Activated CD8-positive, alpha-beta memory T cell treated with anti-CD3 and anti-CD28 coated beads, Interleukin-2, amount 50 U/mL, for 1 hour (primary cell): ENCODE data around the gene LBHD1.
"Not testable (repeated sequence)": the region's sequence is repeated elsewhere in the genome, so short reads cannot be mapped to it uniquely, and the experiment has no call there.

Experiments
- DNase-seq: peaks from one replicate; pipeline ENCODE4 v3.0.0-alpha.2; 2020; ENCODE audit errors: extremely low read depth

The LBHD1 gene

DNA sequence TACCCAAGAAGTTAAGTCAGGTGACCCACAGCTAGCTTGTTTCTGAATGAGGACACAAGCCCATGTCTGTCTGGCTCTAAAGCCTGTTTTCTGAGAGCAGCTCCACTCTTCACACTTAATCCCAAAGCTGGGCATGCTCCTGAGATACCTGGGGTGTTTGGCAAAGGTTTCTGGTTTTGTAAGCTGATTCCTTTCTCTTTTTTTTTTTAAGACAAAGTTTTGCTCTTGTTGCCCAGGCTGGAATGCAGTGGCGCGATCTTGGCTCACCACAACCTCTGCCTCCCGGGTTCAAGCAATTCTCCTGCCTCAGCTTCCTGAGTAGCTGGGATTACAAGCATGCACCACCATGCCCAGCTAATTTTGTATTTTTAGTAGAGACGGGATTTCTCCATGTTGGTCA lies 21.6 kb upstream of the LBHD1 start:
- not testable (repeated sequence) for DNase-seq

DNA sequence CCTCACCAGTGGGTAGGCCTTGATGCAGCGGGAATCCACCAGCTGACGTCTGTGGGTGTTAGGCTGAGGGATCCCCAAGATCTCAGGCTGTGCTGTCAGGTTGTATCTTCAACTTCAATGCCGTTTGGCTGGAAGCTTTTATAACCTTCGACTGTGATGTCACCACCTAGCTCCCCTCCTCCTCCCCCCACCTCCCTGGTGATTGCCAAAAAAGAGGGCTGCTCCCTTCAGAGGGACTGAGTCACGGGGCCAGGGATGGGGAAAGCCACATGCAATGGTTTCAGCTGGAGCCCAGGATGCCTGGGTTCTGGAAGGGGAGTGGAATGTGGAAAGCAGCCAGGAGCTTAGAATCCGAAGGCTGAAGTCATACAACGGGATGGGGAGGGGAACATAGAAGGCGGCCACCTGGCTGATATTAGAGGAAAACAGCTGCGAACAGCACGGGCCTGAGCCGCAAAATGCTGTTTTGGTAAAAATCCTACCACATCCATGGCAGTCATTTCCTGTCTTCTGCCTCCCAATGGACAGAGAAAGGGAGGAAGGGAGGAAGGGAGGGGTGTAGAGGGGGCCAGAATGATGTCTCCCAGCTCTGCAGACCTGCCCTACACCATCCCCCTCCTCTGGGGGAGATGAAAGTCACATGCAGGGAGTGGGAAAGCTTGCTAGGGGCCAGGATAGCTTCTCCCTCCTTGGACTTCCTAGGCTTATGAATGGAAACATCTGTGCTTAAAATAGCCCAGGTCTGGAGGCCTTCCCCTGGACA lies 17.5 kb upstream of the LBHD1 start, which contains the start of gene LRRN4CL:
Gene LRRN4CL (minus strand): TSS at position 110 of the 763 bp plus-strand sequence. CDS start 1,022 bp downstream, outside the sequence.
- no peak for DNase-seq

DNA sequence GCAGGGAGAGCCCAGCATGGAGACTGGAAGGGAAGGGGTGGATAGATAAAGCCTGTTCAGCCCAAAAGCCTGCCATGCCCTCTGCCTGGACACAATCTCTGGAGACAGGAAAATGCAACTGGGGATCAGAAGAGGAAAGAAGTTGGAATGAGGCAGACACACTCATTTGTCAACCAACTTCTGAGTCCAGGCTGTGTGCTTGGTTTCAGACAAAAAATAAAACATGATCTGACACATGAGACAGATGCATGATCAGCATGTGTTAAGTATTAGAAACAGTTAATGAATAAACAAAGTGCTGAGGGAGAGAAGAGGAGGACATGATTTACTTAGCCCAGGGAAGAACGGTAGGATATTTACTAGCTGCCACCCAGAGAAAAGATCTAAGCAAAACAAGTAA lies 16.4 kb upstream of the LBHD1 start:
- no peak for DNase-seq

DNA sequence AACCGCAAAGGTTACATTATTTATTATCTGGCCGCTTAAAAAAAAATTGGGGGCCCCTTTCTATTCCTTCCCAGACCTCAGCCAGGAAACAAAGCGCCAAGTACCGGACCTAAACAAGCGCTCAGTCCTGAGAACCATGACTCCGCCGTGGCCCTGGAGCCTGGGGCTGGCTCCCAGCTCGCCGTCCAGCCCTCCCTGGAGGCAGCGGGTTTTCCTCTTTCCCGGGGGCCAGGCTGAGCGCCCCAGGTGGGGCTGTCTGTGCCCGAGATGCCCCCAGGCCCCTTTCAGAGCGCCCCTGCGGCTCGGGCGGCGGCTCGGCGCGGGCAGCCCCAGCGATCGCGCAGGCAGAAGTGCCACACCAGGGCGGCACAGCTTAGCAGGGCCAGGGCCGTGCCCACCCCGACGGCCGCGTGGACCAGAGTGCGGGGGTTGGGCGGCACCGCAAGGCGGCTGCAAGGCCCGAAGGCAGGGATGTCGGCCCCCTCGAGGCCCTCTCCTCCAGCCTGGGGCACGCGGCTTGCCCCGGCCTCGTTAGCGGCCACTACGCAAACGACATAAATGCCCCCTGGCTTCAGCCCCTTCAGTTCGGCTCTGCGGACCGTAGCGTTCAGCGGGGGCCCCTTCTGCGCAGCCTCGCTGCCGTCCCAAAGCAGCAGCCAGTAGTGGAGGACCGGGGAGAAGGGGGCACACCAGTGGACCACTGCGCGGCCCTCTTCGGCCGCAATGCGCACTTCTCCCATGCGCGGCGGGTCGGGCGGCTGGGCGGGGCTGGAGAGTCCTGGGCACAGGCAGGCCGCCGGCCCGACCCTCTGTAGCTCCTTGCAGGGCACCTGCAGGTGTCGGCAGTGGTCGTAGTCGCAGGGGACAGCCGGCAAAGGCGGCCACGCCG lies 15.7 kb upstream of the LBHD1 start:
- DNase-seq: no peak

DNA sequence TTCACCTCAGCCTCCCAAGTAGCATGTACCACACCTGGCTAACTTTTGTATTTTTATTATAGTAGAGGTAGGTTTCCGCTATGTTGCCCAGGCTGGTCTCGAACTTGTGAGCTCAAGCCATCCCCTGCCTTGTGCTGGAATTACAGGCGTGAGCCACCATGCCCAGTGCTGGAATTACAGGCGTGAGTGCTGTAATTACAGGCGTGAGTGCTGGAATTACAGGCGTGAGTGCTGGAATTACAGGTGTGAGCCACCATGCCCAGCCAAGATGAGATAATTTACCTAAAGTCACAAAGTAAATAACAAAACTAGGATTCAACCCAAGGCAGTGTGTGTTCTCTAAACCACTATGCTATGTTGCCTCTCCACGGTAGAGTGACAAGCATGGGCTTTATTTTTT lies 10.5 kb upstream of the LBHD1 start:
- DNase-seq: no peak

DNA sequence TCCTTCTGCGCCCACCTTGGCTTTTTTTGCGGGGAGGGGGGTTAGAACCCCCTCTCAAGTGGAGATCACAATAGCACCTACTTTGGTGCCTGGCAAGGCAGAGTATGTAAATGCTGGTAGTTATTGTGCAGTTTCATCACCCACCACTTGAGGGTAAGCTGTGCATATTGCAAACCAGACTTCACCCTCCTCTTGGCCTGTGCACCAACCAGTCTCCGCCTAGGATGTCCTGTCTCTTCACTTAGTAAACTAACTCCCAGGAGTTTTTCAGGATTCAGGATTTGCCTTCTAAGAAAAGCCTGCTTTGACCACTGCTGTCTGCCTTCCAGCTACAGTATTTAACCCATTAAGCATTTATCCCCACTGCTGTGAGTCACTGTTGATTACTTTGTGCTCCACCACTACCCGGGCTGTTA lies 8.8 kb upstream of the LBHD1 start:
- no peak for DNase-seq

DNA sequence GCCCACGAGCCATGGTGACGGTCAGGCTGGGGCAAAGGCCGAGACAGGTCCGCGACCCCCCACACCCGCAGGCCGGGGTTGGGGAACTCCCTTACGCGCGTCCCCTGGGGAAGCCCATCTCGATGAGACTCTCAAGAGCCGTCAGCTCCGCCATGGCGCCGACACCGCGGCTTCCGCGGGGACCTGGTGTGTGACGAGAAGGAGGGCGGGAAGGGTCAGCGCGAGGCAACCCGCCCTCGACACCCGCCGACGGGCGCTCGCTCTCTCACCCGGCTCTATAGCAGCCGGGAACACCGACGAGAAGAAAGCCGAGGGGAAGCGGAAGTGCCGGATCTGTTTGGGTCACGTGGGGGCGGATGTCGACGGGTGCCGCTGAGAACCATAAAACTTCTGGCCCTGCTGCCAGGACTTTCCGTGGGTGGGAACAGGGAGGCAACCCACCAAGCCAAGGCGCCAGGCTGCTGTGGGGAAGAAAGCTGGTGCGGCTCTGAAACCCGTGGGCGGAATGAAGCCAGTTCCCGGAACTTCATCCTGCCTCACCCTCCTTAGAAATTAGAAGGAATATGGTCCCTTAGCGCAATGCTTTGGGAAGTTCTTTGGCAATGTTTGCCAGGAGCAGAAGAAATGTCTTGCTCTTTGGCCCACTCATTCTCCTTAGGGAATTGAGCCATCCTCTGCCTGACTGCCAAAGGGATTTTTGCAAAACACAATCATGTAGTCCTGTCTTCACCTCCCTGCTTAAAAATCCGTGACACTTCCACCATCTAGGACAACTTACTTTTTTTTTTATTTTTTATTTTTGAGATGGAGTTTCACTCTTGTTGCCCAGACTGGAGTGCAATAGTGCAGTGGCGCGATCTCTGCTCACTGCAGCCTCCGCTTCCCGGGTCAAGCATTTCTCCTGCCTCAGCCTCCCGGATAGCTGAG lies 7.0 kb upstream of the LBHD1 start, which contains the start of gene UBXN1:
Gene UBXN1 (minus strand): TSS at position 304 of the 927 bp plus-strand sequence. CDS start 150 bp downstream, at position 154.
- peak; percentile 50 for DNase-seq

DNA sequence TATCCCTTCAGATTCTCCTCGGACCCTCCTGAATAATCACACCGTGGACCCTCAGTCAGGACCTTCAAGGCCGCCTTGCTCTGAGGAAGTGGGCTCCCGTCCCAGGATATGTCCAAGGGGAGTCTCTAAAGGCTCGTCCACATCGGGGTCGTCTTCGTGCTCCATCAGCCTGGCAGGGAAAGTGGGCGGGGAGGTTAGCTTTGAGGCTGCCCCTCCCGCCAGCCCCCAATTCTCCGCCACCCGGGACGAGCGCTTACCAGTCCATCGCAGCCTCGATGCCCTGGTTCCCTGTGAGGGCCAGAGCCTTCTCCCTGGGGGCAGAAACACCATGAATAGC lies 6.3 kb upstream of the LBHD1 start:
- no peak for DNase-seq

DNA sequence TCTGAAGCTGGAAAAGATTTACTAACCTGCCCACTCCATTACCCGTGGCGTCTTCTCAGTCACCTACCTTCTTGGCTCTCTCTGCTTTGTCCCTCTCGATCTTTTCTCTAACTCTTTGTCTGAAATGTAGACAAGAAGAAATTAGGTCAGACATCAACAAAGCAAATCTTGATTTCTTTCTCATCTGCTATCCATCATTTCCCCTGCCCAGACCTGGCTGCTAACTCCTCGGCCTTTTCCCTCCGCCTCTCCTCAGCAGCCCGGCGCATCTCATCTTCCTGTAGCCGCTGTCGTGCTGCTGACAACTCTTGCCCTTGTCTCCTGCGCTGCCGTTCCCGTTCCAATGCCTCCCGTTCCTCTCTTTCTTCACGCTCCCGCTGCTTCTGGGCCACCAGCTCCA lies 5.6 kb upstream of the LBHD1 start:
- DNase-seq: no peak

DNA sequence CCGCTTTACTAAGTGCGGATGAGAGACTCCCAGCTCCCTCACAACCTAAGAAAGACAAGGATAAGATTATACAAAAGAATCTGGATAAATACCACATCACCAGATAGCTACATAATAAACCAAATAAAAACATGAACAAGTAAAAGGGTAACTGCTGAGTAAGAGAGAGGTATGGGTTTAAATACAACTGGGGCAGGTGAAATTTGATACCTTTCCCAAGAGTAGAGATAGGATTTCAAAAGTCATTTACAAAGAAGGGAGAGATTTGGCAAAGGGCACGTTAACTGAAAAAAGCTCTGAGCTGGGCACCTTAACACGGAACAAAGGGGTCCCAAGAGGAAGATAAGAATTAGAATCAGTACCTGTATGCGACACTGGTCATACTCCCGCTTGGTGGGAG lies 5.1 kb upstream of the LBHD1 start:
- DNase-seq: no peak

DNA sequence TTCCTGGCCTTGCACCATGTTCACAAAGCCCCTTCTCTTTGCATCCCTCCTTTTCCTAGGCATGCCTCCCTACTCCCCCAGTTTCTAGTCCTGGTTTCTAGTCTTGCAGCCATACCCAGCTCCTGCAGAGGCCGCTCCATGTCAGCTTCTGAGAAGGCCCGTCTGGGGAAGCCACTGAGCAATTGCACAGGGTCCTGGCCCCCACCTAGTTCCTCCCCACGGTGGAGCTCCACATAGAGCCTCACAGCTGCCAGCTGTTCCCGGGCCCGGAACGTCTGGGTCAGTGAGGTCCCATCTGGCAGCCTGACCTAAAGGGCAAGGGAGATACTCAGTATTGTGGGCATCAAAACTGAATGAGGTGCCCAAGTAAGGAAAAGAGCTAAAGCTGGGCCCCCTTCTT lies 4.6 kb upstream of the LBHD1 start:
- no peak for DNase-seq

DNA sequence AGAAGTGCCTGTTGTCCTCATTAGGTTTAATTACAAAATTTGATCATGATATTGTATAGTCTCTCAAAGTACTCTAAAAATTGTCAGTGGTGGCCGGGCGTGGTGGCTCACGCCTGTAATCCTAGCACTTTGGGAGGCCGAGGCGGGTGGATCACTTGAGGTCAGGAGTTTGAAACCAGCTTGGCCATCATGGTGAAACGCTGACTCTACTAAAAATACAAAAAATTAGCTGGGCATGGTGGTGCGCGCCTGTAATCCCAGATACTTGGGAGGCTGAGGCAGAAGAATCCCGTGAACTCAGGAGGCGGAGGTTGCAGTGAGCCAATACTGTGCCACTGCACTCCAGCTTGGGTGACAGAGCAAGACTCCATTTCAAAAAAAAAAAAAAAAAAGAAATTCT lies 3.3 kb upstream of the LBHD1 start:
- DNase-seq: not testable (repeated sequence)

DNA sequence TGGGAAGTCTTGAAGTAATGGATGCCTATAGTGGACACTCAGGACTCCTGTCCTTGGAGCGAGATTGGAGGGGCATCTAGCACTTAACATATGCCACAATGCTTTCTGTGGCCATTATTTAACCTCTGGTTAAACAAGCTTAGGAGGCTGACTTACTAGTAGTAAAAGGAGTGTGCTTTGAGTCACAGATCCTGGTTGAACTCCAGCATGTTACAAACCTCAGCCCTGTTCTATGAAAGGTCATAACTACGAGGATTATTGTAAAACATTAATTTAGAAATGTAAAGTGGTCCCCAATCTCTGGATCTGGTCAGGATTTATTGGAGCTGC lies 1.1 kb upstream of the LBHD1 start:
- no peak for DNase-seq

DNA sequence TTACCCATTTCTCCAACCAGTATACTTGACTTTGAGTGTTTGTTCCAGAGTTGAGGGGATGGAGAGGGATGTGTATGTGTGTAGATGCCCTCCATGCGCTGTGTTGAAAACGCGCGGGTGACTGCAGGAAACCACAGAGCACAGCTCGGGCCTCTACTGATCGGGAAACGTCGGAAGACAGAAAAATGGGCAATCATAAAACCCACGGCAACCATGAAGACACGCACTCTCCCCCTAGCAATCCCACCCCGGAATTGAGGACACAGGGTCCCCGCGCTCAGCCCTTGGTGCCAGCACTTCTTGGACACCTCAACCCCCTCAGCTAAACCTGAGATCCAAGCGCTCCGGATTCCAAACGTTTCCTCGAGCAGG lies 845 bp downstream of the LBHD1 start:
- no peak for DNase-seq

DNA sequence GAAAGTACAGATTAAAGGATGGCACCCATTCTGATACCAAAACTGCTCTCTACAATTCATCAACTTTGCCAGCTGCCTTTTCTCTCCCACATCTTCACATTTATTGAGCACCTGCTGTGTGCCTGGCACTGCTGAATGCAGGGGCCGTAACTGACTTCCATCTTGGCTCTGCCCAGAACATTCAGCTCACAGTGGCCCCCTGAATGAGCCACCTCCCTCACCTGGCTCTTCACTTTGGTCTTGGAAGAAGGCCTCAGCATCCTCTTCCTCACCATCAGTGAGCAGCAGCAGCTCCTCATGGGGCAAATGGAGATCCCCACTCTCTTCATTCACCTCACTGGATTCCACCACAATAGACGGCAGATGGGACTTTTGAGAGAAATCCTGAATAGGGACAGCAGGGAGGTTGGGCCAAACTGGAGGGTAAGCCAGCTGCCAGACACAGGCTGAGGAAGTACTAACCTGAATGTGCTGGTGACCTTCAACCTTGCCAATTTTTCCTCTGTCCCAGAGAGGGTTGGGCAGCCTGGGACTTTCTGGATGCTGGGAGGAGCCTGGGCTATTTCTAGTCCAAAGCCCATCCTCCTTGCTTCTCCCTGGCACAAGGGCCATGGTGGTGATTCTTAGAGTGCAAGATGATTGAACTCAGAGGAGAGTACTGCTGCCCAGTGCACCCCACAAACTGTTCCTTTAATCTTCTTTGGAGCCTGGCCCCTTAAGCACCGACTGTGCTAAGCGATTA lies 2.5 kb downstream of the LBHD1 start:
- DNase-seq: no peak

DNA sequence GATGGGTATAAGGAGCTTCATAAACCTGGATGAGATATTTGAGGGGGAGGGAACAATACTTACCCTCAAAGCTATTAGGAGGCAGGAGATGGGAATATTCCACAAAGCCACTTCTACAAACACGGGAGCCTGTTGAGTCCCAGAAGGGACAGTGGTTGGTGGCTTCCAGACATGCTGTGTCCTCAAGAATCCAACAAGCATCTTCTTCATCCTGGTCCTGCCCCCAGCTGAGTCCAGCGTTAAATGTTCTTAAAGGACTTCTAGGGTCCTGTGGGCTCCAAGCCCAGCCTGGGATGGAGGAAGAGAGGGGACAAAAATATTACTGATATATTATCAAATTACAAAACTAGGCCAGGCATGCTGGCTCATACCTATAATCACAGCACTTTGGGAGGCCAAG lies 4.6 kb downstream of the LBHD1 start:
- DNase-seq: no peak

DNA sequence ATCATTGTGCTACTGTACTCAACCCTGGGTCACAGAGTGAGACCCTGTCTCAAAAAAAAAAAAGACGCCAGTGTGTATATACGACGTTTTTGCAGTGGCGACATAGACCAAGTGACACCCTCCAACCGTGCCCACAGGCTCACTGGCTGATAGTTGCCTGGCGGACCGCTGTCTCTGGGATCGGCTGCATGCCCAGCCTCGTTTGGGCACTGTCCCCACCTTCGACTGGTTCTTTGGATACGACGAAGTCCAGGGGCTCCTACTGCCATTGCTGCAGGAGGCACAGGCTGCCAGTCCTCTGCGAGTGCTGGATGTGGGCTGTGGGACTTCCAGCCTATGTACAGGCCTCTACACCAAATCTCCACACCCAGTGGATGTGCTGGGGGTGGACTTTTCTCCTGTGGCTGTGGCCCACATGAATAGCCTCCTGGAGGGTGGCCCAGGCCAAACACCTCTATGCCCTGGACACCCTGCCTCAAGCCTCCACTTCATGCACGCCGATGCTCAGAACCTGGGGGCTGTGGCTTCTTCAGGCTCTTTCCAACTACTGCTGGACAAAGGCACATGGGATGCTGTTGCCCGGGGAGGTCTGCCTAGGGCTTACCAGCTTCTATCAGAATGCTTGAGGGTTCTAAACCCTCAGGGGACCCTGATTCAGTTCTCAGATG lies 5.7 kb downstream of the LBHD1 start:
- DNase-seq: no peak

DNA sequence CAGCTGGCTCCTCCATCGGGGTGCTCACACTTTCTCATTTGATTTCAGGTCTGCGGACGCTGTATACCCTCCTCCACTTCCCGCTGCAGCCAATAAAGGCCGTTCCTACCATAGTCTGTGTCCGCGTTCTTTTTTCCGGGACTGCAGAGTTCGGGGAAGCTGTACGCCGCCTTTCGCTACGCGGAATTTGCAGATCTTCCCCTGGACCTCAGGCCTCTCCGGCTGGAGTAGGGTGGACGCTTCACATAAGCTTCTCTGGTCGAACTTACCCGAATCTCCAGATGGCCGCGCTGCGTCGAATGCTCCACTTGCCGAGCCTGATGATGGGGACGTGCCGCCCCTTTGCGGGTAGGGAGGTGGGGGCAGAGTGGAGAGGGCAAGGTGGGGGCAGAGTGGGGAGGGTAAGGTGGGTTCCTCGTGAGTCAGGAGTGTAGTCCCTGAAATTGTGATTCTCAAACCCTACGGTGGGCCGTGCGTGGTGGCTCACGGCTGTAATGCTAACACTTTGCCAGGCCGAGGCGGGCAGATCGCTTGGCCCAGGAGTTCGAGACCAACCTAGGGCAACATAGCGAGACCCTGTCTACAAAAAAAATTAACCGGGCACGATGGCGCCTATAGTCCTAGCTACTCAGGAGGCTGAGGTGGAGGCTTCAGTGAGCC lies 6.3 kb downstream of the LBHD1 start:
- no peak for DNase-seq

DNA sequence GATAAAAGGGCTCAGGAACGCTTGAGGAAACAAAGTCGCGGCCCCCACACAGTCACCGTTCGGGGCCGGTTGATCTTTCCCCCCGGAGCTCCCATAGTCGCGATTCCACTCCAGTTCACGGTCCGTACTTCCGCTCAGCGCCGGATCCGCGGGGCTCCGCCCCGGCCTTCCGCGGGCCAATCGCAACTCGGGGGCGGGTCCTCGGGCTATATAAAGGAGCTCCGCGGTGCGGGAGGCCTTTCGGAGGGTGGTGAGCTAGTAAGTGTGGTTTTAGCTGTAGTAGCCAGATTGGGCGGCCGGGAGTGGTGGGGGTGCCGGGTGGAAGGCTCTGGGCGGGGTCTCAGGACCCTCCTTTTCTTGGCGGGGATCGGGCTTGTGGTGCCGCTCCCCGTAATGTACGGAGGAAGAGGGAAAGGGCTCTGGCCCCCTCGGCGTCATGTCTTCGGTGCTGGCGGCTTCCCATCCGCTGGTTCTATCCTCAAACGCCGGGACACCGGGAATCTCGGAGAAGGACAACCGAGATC lies 6.9 kb downstream of the LBHD1 start, which contains the start of the genes C11orf98 and CSKMT:
Gene C11orf98 (minus strand): TSS at position 136 of the 524 bp plus-strand sequence. CDS start 41 bp downstream, at position 95.
Gene CSKMT (plus strand): TSS at position 238 of the 524 bp plus-strand sequence. CDS start 568 bp downstream, outside the sequence.
- DNase-seq: peak; percentile 87
